NCI-H128 (cell line): Measurements from ENCODE around the gene COX5A.
A peak's percentile ranks its signal among the peaks of the same experiment; 100 is the strongest.

Experiments
- DNase-seq: peaks from one replicate; lab custom pipeline; 2025; ENCODE audit not compliant: unreplicated experiment; lab: John Stamatoyannopoulos, UW

COX5A gene

DNA sequence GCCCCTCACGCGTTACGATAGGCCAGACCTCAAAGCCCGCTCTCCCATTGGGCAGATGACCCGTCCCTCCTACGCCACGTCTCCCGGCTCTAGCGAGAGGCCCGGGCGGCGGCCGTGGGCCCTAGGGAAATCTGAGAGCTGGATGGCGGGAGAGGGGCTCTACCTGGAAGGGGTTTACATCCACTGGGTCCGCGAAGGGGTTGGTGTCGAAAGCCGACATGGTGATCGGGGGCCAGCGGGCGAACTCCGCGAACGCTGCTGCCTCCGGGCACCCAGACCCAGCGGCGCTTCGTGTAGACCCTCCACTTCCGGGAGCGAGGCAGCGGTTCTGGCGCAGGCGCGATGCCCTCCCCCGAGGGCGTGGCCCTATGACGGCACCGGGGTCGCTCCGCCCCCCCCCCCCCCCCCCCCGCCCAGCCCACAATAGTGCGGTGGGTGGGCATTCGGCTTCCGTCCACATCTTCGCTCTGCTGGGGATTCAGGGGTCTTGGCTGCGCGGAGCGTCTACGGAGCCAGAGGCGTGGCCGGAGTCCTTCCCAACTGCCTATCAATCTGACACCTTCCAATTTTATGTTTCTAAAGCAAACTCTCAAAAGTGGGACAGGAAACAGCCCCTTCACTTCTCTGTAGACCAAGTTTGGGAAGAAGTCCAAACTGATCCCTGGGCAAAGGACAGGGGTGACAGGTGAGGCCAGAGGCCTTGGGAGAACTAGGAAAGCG lies 64.7 kb downstream of the COX5A start, which contains the start of gene SCAMP2:
Gene SCAMP2 (minus strand): TSS at position 330 of the 720 bp plus-strand sequence. CDS start 110 bp downstream, at position 220.
- DNase-seq = peak; percentile 83

DNA sequence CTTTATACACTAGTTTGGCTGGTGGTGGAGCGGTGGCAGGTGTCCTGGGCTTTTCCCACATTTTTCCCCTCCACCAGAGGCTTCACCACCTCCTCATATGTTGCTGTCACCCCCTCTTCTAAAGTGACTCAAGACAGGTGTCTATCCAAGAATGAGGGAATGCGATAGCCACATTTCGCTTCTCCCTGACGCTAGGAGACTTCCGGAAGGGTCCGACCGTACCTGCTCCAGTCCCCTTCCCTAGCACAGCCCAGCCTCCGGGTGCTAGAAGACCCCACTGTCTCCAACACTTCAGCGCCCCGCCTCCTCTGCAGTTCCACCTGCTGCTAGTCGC lies 65.2 kb downstream of the COX5A start:
- DNase-seq = no peak

DNA sequence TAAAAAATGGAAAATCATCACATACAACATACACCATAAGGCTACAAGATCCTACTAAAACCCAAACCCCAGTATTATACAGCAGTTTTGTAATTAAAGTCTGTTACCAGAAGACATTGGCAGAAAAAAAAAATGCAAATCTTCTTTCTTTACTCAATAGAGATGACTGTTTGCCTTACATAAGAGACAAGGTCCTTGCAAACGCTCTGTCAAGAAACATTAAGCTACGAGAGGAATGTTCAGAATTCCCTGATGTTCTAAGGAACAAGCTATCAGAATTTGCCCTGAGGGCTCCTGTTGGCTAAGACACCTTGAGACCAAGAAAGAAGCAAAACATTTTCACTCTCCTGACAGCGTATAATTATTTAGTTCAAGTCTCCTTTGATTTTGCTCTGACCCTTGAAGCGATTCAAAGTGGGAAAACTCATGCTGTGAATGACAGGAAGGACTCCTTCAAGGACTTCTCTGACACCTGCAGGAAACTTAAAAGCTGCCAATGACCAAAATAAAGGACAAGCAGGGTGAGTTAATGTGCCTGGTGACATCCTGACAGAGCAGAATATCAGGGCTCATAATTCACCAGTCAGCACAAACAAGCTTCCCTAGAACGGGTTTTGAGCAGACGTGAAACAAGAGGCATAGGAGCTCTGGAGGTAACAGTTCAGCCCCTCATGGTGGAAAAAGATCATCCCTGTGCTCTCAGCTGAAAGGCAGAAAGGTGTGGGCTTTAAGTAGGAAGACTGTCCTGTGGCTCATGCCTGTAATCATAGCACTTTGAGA lies 67.2 kb downstream of the COX5A start:
- DNase-seq = no peak
